ENCODE data around the gene DENND1A.
"Not testable (repeated sequence)": the region's sequence is repeated elsewhere in the genome, so short reads cannot be mapped to it uniquely, and the experiment has no call there.

DENND1A gene

DNA sequence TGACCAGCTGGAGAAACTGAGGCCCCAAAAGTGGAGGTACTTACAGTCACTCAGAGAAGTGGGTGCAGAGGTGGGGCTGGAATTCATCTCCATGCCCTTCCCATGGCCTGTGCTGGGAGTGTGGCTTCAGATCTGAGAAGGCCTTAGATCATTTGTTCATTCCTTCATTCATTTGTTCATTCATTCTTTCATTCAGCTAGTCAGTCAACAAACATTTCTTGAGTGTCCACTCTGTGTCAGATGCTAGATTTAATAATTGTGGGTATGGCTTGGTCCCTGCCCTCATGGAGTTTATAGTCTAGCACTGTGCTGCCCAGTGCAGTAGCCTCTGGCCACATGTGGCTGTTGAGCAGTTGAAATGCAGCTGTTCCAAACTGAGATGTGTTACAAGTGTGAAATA is 593.0 kb downstream of the DENND1A start:
- DNase-seq (ENCODE audit: low read depth): no peak

DNA sequence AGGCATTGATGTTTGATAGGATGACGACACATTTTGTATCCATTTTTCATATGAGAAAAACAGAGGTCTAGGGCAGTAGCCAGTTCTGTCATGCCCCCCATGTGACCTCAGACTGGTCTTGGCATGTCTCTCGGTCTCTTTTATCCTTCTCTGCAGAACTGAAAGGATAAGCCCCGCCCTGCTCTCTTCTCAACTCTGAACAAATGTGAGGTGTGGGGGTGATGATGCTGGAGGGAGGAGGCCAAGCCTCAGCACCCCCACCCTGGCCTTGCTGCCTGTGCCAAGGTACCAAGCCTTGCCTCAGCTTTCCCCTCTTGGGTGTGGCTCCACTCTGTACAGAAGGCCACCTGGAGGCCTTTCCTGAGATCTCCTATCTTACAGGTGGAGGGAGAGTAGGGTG is 593.5 kb downstream of the DENND1A start:
- no peak for DNase-seq (ENCODE audit: low read depth)

DNA sequence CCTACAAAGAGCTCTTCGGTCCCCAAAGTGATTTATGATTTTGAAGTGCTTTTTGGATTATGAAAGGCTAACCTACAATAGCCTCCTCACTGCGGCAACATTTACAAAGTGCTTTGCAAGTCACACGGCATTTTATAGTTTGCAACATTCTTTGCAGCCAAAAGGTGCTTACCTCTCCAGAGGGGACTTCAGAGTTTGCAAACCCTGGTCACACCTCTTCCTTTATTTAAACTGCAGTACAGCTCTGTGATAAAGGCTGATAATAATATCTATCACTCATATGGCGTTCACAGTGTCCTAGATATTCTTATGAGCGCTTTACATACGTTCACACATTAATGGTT is 594.0 kb downstream of the DENND1A start:
- DNase-seq (ENCODE audit: low read depth): no peak

DNA sequence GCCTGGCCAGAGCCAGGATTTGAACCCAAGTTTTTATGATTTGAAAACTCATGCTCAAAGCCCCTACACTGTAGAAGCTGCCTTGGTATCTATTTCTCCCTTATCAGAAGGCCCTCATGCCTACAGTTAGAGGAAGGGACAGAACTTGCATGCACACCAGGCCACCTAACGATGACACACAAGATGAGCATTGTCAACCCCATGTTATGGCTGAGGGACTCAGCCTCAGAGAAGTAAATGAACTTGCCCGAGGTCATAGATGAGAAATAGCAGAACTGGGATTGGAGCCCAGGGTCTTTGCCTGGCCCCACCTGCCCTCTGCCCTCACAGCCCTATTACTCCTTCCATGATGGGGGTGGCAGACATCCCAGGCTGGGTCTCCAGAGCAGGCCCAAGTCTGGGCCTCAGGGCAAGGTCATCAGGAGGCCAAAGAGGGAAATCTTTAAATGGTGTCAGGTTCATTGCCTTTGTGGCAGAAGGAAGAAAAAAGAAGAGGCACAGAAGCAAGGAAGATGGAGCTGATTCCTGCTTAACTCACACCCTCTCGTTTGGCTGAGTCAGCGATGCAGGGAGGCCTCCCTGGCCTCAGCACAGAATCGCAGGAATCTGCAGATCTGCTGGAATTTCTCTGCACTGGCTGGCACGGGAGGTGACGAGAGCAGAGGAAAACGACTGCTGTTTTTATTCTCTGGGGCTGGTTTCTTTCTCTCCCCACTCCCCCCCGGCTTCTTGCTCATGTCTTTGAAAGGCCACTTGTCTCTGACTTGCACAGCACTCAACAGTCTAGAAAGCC is 594.5 kb downstream of the DENND1A start:
- DNase-seq (ENCODE audit: low read depth): no peak

DNA sequence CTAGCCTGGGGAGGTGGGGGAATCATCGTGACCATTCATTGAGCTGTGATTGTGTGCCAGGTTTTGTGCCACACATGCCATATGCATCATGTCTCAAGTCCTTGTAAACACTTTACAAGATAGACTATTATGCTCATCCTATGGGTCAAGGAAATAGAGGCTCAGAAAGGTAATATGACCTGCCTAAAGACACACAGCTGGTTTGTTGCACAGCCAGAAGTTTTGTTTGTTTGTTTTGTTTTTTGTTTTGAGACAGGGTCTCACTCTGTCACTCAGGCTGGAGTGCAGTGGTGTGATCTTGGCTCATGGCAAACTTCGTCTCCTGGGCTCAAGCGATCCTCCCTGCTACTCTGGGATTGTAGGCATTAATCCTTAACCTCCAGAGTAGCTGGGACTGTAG is 595.3 kb downstream of the DENND1A start:
- no peak for DNase-seq (ENCODE audit: low read depth)

DNA sequence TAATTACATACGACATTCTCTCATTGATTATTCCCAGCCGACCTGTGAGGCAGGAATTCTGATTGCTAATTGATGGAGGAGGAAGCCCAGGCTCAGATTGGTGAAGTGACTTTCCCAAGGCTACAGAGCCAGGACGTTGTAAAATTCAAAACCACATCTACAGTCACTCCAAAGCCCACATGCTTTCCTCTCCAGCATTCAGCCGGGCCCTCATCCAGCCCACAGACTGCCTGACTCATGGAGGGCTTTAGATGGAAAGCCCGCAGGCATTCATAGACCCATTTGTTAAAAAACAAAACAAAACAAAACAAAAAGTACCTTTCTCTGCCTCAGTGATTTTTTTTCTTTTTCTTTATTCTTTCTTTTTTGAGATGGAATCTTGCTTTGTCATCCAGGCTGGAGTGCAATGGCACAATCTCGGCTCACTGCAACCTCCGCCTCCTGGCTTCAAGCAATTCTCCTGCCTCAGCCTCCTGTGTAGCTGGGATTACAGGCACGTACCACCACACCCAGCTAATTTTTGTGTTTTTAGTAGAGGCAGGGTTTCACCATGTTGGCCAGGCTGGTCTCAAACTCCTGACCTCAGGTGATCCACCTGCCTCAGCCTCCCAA is 596.8 kb downstream of the DENND1A start:
- DNase-seq (ENCODE audit: low read depth): not testable (repeated sequence)

DNA sequence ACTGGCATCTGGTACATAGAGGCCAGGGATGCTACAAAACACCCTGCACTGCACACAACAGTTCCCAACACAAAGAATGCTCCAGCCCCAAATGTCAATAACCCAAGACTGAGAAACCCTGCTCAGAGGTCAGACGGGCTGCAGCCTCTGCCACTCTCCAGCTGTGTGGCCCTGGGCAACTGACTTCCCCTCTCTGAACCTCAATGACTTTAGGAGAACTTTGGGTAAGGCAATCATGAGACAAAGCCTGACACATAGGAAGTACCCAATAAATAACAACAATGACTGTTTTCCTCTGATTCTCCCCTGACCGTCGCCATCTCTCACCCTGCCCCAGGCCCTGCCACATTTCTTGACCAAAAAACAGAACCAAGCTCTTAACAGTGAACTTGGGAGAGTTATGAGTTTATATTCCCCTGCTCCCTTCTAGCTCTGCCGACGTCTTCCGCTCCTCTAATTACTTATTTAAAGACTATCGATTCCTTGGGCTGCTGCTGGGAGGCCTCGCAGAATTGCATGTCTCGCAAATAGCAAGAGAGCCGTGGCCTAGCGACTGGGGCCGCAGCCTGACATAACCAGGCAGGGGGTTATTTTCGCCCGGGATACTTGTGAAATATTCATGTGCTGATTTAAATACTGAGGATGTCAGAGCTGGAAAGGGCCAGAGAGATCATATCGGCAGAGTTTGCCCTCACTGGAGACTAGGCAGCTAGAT is 598.4 kb downstream of the DENND1A start:
- DNase-seq (ENCODE audit: low read depth): no peak

Measured in HS-5 (cell line).